T-helper 17 cell (primary cell): ENCODE data around the gene C10orf90. TPM values are rescaled to one million over a fixed set of nuclear protein-coding genes. Genes with fewer than 3 reads are reported as not detected.

Experiments used
- ATAC-seq: fragments of 150-1000 bp; cut with Tn5 transposase; 2 replicates; pipeline ENCODE4 v1.10.0; 2021; ENCODE audit warnings: mild to moderate bottlenecking, moderate library complexity
- DNase-seq, 3 donors: peaks; one replicate each; pipeline versions ENCODE4 v3.0.0 to v3.0.0-alpha.2; 2020 to 2021
- H3K9me3 ChIP-seq: one replicate; pipeline ENCODE4 v1.7.0; 2013; ENCODE audit warnings: low read length, mild to moderate bottlenecking; ENCODE audit not compliant: control insufficient read depth, poor library complexity, severe bottlenecking
- H3K27ac Mint-ChIP-seq: one replicate; pipeline ENCODE4 v1.8.0; 2022; ENCODE audit warnings: mild to moderate bottlenecking, moderate library complexity, mixed read lengths
- H3K27me3 Mint-ChIP-seq: one replicate; pipeline ENCODE4 v1.8.0; 2022; ENCODE audit warnings: mixed read lengths
- H3K36me3 Mint-ChIP-seq: one replicate; pipeline ENCODE4 v1.8.0; 2022; ENCODE audit warnings: low read depth, mixed read lengths
- H3K4me1 Mint-ChIP-seq: one replicate; pipeline ENCODE4 v1.8.0; 2022; ENCODE audit warnings: mild to moderate bottlenecking, mixed read lengths
- H3K4me3 Mint-ChIP-seq: one replicate; pipeline ENCODE4 v1.8.0; 2022; ENCODE audit warnings: mild to moderate bottlenecking, moderate library complexity, mixed read lengths
- total RNA-seq, 4 donors: library from RNA in 2 of 4; stranded (reverse) in 2 of 4; gene quantifications; one replicate each; pipeline ENCODE4 v1.2.3 and lab custom pipeline; 2022 to 2026

C10orf90 gene
- under 1 TPM in 1 of 2 donors, not detected in 1; 0.83 TPM for total RNA-seq
- total RNA-seq (lab: John Stamatoyannopoulos, UW) = 0 to 0.45 reads per million in 2 donors

DNA sequence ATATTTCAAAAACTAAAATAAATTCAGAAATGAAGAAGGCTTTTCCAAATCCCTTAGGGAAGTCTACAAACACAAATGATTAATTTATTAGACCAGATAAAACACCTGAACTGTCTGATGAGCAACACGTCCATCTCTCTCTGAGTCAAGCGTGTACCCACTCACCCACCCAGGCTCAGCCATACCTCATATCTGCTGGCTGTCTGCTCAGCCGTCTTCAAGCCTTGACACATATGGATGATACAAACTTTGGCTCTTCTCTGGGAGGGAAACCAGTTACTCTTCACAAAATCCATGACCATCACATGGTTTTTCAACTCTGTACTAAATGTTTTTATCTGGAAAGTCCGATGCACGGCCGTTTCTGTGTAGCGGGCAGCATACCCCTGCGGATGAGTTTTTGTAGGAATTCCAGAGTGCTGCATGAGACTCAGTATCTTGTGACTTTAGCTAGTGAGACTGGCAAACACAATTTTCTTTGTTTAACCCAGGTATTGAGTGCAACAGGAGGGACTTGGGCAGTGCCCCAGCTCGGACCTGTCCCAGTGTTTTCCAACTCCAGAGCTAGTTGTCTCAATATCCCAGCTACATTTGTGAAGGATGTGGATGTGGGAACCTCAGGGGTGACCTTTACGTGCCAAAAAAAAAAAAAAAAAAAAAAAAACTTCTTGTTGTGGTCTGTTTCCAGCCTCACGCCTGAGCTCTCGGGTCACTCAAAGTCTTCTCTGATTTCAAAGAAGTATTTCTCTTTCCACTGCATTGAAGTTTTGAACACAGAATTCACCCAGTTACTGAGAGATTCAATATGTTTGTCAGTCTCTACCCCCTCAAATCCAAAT lies at the start of gene C10orf90:
TSS of gene C10orf90 (minus strand) at position 638 of the 839 bp plus-strand sequence. CDS start at position 425, 213 bp downstream.
- H3K4me1 Mint-ChIP-seq = no peaks in the 10 kb centered on the region
- ATAC-seq = no peak
- no peaks in the 10 kb centered on the region for H3K27me3 Mint-ChIP-seq

DNA sequence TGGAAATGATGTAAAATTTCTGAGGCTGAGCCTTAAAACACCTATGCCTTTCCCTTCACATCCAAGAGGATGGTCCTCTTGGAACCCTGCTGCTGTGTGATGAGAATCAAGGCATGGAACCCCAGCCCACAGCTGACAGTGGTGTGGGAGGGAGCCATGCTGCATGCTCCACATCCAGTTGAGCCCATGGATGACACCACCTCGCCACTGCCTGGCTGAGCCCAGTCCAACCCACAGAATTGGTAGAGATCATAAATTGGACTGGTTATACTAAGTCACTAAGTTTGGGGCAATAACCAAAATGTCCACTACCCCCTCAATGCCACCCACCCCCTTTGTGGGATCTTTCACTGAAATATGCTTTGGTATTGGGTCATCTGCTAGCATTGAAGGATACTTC lies 45.9 kb upstream of the C10orf90 start:
- no peak for ATAC-seq
- H3K4me1 Mint-ChIP-seq = no peaks in the 10 kb centered on the region

More for the DNA sequence above, at the start of gene C10orf90:
- DNase-seq = no peak
- H3K36me3 Mint-ChIP-seq = no peaks in the 10 kb centered on the region
- no peak within 1 kb of the TSS for H3K27ac Mint-ChIP-seq
- no peaks in the 10 kb centered on the region for H3K9me3 ChIP-seq
- H3K4me3 Mint-ChIP-seq = no peak within 1 kb of the TSS

DNA sequence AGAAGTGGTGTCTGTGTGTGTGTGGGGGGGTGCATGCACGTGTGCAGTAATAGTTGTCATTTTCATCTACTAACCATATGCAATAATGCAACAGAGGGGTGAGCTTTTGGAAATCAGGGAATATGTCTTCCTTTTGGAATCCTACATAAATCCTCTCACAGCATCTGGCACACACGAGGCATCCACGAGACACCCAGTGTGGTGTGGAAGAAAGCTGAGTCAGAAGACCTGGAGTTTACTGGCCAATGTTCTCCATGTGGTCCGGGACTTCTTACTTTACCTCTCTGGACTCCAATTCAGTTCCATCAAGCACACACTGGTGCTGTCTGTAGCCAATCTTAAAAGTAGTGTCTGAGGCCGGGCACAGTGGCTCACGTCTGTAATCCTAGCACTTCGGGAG lies 43.1 kb upstream of the C10orf90 start:
- Mint-ChIP-seq H3K27me3 (no peaks in the 10 kb centered on the region), H3K4me1 (no peaks in the 10 kb centered on the region), H3K27ac (no peak overlapping the region), H3K36me3 (no peaks in the 10 kb centered on the region), H3K4me3 (no peak overlapping the region)
- DNase-seq = no peak
- no peaks in the 10 kb centered on the region for H3K9me3 ChIP-seq
- ATAC-seq = no peak

More for the DNA sequence above, 45.9 kb upstream of the C10orf90 start:
- no peak overlapping the region for H3K4me3 Mint-ChIP-seq
- no peak overlapping the region for H3K27ac Mint-ChIP-seq
- H3K36me3 Mint-ChIP-seq = no peaks in the 10 kb centered on the region
- no peaks in the 10 kb centered on the region for H3K27me3 Mint-ChIP-seq
- no peaks in the 10 kb centered on the region for H3K9me3 ChIP-seq
- no peak for DNase-seq

DNA sequence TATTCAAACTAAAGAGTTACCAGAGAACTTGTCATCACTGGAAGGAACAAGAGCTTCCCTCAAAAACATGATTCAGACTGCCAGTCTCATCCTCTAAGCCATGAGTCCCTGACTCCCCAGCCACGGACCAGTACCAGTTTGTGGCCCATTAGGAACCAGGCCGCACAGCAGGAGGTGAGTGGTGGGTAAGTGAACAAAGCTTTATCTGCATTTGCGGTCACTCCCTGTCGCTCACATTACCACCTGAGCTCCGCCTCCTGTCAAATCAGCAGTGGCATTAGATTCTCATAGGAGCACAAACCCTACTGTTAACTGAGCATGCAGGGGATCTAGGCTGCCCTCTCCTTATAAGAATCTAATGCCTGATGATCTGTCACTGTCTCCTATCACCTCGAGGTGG lies 42.2 kb upstream of the C10orf90 start:
- DNase-seq (no peak), ATAC-seq (no peak)
- Mint-ChIP-seq H3K27ac (no peak overlapping the region), H3K27me3 (no peaks in the 10 kb centered on the region), H3K36me3 (no peaks in the 10 kb centered on the region), H3K4me3 (no peak overlapping the region), H3K4me1 (no peaks in the 10 kb centered on the region)
- no peaks in the 10 kb centered on the region for H3K9me3 ChIP-seq

- H3K9me3 ChIP-seq = no peaks in the 10 kb centered on the region
- H3K36me3 Mint-ChIP-seq = no peaks in the 10 kb centered on the region
- no peak for DNase-seq
- H3K4me3 Mint-ChIP-seq = no peak overlapping the region
- no peaks in the 10 kb centered on the region for H3K4me1 Mint-ChIP-seq
- H3K27me3 Mint-ChIP-seq = no peaks in the 10 kb centered on the region
- no peak overlapping the region for H3K27ac Mint-ChIP-seq
- no peak for ATAC-seq
These were observed 35.6 kb upstream of the C10orf90 start for GRCh38 chr10:126705951-126706565.

DNA sequence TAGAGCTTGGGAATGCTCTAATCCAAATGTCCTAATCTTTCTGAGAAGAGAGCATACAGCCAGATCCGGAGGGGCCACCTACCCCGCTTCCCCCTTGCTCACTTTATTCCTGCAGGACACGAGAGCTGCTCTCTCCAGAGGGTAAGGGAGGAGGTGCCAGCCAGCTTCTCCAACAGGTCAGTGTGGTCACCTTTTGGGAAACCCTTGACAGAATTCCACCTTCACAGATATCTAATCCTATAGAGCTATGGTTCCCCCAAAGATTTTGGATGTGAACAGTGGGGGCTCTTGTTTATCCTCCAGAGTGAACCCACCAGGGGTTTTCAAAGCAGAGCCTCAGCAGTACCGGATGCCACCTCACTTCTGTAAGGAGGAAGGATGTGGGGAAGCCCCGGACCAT lies 34.6 kb upstream of the C10orf90 start:
- no peak overlapping the region for H3K4me3 Mint-ChIP-seq
- H3K9me3 ChIP-seq = no peaks in the 10 kb centered on the region
- no peaks in the 10 kb centered on the region for H3K4me1 Mint-ChIP-seq
- DNase-seq (no peak), ATAC-seq (no peak)
- H3K27ac Mint-ChIP-seq = no peak overlapping the region
- H3K36me3 Mint-ChIP-seq = no peaks in the 10 kb centered on the region
- H3K27me3 Mint-ChIP-seq = no peaks in the 10 kb centered on the region

DNA sequence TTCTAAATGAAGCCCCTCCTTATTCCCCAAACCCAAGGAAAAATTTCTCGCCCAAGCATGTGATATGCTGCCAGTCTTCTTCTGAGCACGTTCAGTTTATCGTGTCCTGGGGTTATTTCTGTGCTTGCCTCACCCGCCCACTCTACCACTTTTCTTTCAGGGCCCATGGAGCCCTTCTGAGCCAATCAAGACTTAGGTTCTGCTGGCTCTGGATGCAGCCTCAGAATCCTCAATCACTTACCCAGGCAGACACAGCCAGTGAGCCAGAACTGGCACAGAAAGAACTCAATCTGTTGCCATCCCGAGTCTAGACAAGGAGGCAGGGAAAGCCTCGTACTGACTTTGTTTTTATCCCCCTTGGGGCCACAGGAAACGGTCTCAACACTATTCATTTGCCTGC lies 34.2 kb upstream of the C10orf90 start:
- H3K9me3 ChIP-seq = no peaks in the 10 kb centered on the region
- no peaks in the 10 kb centered on the region for H3K27me3 Mint-ChIP-seq
- H3K4me1 Mint-ChIP-seq = no peaks in the 10 kb centered on the region
- H3K27ac Mint-ChIP-seq = no peak overlapping the region
- H3K36me3 Mint-ChIP-seq = no peaks in the 10 kb centered on the region
- H3K4me3 Mint-ChIP-seq = no peak overlapping the region
- no peak for DNase-seq
- no peak for ATAC-seq

DNA sequence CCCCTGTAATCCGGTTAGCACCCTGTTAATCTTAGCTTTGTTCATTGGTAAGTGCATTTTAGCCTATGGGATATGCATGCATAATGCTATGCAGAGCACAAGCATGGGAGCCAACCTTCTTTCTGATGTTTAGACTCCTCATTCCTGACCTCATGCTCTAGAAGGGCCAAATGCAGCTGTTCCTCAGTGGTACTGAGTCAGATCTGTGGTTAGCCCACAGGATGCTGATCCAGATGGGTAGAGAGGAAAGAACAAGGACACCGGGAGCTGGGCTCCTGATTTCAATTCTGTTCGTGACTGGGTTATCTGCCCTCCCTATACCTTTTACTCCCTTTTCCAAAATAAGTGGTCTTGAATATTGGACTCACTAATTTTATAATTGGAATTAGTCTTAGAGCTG lies 31.7 kb upstream of the C10orf90 start:
- DNase-seq (no peak), ATAC-seq (no peak)
- no peak overlapping the region for H3K27ac Mint-ChIP-seq
- H3K4me3 Mint-ChIP-seq = no peak overlapping the region
- H3K9me3 ChIP-seq = no peaks in the 10 kb centered on the region
- no peaks in the 10 kb centered on the region for H3K4me1 Mint-ChIP-seq
- no peaks in the 10 kb centered on the region for H3K36me3 Mint-ChIP-seq
- H3K27me3 Mint-ChIP-seq = no peaks in the 10 kb centered on the region

DNA sequence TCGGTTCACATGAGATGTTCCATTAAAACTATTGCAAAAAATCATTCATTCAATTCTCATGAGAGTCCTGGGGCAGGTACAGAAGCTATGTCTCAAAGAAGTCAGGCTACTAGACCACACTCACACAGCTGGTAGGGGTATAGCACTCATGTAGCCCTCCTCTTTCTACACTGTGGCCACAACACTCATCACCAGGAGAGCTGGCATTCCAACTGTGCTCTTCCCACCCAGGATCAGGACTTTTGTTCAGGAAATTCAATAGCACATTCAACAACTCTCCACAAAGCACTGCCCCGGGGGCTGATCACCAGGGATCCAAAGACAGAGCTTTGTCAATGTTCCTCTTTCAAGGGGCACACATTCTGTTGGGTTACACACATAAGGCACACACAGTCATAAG lies 31.0 kb upstream of the C10orf90 start:
- Mint-ChIP-seq H3K4me1 (no peaks in the 10 kb centered on the region), H3K4me3 (no peak overlapping the region), H3K27me3 (no peaks in the 10 kb centered on the region), H3K27ac (no peak overlapping the region), H3K36me3 (no peaks in the 10 kb centered on the region)
- H3K9me3 ChIP-seq = no peaks in the 10 kb centered on the region
- ATAC-seq = no peak
- no peak for DNase-seq

- H3K4me1 Mint-ChIP-seq = no peaks in the 10 kb centered on the region
- DNase-seq = no peak
- no peak for ATAC-seq
- no peak overlapping the region for H3K4me3 Mint-ChIP-seq
- no peaks in the 10 kb centered on the region for H3K9me3 ChIP-seq
- no peaks in the 10 kb centered on the region for H3K27me3 Mint-ChIP-seq
- no peaks in the 10 kb centered on the region for H3K36me3 Mint-ChIP-seq
- H3K27ac Mint-ChIP-seq = no peak overlapping the region
These were observed 26.2 kb upstream of the C10orf90 start for GRCh38 chr10:126696684-126697083.

GRCh38 chr10:126691456-126691855 lies 21.0 kb upstream of the C10orf90 start:
- Mint-ChIP-seq H3K4me3 (no peak overlapping the region), H3K27me3 (no peaks in the 10 kb centered on the region), H3K36me3 (no peaks in the 10 kb centered on the region), H3K4me1 (no peaks in the 10 kb centered on the region), H3K27ac (no peak overlapping the region)
- H3K9me3 ChIP-seq = no peaks in the 10 kb centered on the region
- no peak for DNase-seq
- no peak for ATAC-seq

DNA sequence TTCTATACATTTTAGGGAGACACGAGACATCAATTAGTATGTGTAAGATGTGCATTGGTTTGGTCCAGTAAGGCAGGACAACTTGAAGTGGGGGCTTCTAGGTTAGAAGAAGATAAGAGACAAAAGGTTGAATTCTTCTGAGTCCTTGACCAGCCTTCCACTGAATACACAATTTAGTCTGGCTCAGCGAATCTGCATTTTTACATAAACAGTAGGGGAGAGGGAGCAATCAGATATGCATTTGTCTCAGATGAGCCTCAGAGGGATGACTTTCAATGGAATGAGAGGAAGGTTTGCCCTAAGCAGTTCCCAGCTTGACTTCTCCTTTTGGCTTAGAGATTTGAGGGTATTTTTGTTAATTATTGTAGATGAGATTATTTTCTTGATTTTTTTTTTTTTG lies 20.0 kb upstream of the C10orf90 start:
- no peaks in the 10 kb centered on the region for H3K9me3 ChIP-seq
- DNase-seq (no peak), ATAC-seq (no peak)
- Mint-ChIP-seq H3K4me1 (no peaks in the 10 kb centered on the region), H3K27me3 (no peaks in the 10 kb centered on the region), H3K36me3 (no peaks in the 10 kb centered on the region), H3K27ac (no peak overlapping the region), H3K4me3 (no peak overlapping the region)

GRCh38 chr10:126689461-126689994 lies 19.0 kb upstream of the C10orf90 start:
- Mint-ChIP-seq H3K27ac (no peak overlapping the region), H3K4me3 (no peak overlapping the region), H3K4me1 (no peaks in the 10 kb centered on the region), H3K27me3 (no peaks in the 10 kb centered on the region), H3K36me3 (no peaks in the 10 kb centered on the region)
- DNase-seq (no peak), ATAC-seq (no peak)
- H3K9me3 ChIP-seq = no peaks in the 10 kb centered on the region
